ENCODE measurements around the gene BAHD1.
A peak's percentile ranks its signal among the peaks of the same experiment; 100 is the strongest.

The BAHD1 gene

GRCh38 chr15:40498891-40499290 lies 58.1 kb downstream of the BAHD1 start:
- DNase-seq (ENCODE audit: low spot score) = no peak

DNA sequence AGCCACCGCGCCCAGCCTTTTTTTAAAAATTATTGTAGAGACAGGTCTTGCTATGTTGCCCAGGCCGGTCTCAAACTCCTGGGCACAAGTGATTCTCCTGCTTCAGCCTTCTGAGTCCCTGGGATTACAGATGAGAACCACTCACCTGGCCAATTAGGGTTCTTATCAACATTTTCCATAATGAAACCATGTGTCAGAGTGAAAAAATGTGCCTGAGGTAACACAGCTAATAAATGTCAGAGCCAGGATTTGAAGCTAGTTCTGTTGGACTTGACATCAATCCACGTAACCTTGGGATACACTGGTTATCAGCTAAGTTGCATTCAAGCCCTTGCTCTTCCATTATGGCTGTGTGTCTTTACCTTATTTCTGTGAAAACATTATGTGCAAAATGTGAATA lies 59.2 kb downstream of the BAHD1 start:
- DNase-seq (ENCODE audit: low spot score) = no peak

GRCh38 chr15:40500568-40501330 lies 60.0 kb downstream of the BAHD1 start:
- DNase-seq (ENCODE audit: low spot score) = no peak

- DNase-seq (ENCODE audit: low spot score) = no peak
Observed at GRCh38 chr15:40501487-40501886, 60.7 kb downstream of the BAHD1 start.

DNA sequence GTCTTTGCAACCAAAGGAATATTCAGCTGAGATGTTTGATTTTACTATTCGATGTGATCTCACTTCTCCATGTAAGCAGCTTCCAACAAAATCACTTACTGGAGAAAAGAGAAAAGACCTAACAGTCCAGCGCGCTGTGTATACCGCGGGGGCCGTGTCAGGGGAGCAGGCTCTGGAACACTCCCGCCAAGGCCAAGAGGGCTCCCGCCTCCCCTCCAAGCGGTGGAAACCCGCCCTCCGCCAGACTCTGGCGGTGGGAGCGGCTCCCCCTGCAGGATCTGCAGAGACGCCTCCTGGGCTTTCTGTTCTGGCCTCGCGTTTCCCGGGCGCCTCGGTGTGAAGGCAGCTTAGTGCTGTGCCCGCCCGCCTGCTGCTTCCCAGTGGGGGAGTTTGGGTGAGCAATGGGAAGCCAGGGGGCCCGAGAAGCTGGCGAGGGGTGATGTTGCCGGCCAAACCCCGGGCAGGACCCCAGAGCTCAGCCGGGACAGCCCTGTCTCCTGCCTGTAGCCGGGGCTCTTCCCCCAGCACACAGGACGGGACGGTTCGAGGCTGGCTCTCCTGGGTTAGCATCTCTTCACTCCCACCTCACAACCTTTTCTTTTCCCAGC lies 66.3 kb downstream of the BAHD1 start:
- DNase-seq (ENCODE audit: low spot score) = peak; percentile 71

- no peak for DNase-seq (ENCODE audit: low spot score)
Observed at GRCh38 chr15:40508216-40508615, 67.5 kb downstream of the BAHD1 start.

- no peak for DNase-seq (ENCODE audit: low spot score)
Observed at GRCh38 chr15:40510201-40510600, 69.4 kb downstream of the BAHD1 start.

DNA sequence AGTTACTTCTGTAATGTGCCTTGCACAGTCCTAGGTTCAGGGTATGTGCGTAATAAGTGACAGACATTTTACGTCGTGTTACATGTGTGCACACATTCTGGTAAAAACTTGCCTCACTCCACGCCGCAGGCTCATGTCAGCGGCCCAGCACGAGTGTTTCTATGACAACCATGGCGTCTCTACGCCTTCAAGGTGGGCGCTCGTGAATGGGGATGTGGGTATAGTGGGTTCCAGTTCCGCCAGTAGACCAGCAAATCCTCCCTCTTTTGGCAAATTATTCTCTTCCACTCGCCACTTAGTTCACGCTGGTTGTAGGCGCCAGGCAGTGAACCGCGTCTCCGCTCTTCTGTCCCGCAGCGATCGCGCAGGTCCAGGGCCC lies 70.3 kb downstream of the BAHD1 start:
- DNase-seq (ENCODE audit: low spot score) = peak; percentile 21

DNA sequence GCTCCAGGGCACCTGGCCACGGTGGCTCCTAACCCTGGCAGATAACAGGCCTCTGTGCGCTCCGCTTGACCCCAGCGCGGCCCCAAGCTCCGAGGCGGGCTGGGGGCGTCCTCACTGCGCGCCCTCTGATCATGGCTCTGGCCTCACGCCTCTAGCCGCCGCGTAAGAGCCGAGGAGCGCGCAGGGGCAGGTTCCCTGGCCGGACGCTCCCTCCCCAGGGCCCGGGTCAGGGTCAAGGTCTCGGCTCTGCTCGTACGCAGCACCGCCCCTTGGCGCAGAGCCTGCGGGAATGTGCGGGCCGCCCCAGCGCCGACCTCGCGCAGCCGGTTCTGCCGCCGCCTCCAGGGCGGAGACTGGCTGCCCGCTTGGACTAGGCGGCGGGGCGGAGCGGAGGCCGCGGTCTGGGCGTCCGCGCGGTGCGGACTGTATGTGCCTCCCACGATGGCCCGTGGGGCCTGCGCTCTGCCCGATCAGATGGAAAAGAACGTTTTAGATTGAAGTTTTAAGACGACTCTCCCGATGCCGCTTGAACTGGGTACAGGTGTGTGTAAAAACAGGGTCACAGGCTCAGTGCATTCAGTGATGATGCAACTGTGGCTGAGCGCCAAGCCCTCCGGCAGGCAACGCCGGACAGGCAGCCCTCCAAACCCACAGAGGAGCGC lies 70.8 kb downstream of the BAHD1 start:
- DNase-seq (ENCODE audit: low spot score) = peak; percentile 19

DNA sequence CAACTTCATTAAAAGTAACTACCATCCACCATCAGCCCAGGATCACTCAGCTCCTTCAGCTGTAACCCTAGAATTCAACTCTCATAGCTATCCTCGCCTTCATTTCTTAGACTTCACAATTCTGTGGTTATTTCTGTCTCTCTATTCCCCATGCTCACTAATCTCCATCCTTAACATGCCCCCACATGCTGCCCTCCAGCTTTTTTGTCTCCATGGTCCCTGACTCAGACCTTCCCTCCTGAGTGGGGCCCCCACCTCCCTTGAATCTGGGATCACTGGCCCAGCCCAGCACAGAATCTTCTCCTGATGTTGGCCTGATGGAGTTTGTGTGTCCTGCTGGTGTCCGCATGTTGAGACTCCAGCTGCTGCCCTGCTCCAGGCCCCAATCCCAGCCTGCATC lies 71.7 kb downstream of the BAHD1 start:
- no peak for DNase-seq (ENCODE audit: low spot score)

GRCh38 chr15:40513609-40514008 lies 72.9 kb downstream of the BAHD1 start:
- no peak for DNase-seq (ENCODE audit: low spot score)

GRCh38 chr15:40516322-40516721 lies 75.6 kb downstream of the BAHD1 start:
- DNase-seq (ENCODE audit: low spot score) = no peak
